ENCODE data around the gene NAV2. TPM values are rescaled to one million over a fixed set of nuclear protein-coding genes. Genes with fewer than 3 reads are reported as not detected.

NAV2 gene
- total RNA-seq, result 13.7 TPM

- peak; percentile 96 for DNase-seq
These were observed at the start of gene NAV2 for GRCh38 chr11:19712281-19713195. Gene NAV2 (plus strand): TSS chr11:19712837. CDS start chr11:19713696, 859 bp downstream.

GRCh38 chr11:19663206-19663605 is 49.4 kb upstream of the NAV2 start:
- DNase-seq, result no peak

GRCh38 chr11:19664886-19665548 is 47.6 kb upstream of the NAV2 start:
- no peak for DNase-seq

GRCh38 chr11:19666951-19667350 is 45.7 kb upstream of the NAV2 start:
- no peak for DNase-seq

GRCh38 chr11:19669511-19669910 is 43.1 kb upstream of the NAV2 start:
- DNase-seq, result no peak

GRCh38 chr11:19670030-19670791 is 42.4 kb upstream of the NAV2 start:
- DNase-seq, result no peak

- DNase-seq, result no peak
These were observed 39.9 kb upstream of the NAV2 start for GRCh38 chr11:19672586-19673206.

GRCh38 chr11:19673924-19674729 is 38.5 kb upstream of the NAV2 start:
- peak; percentile 52 for DNase-seq

- DNase-seq, result no peak
These were observed 37.8 kb upstream of the NAV2 start for GRCh38 chr11:19674836-19675235.

GRCh38 chr11:19675397-19675796 is 37.2 kb upstream of the NAV2 start:
- DNase-seq, result no peak

GRCh38 chr11:19676475-19677380 is 35.9 kb upstream of the NAV2 start:
- DNase-seq, result no peak

GRCh38 chr11:19677381-19678080 is 35.1 kb upstream of the NAV2 start:
- DNase-seq, result no peak

- peak; percentile 71 for DNase-seq
These were observed 32.4 kb upstream of the NAV2 start for GRCh38 chr11:19679952-19680828.

- no peak for DNase-seq
These were observed 31.7 kb upstream of the NAV2 start for GRCh38 chr11:19680829-19681368.

GRCh38 chr11:19683141-19683805 is 29.4 kb upstream of the NAV2 start:
- no peak for DNase-seq

- no peak for DNase-seq
These were observed 28.7 kb upstream of the NAV2 start for GRCh38 chr11:19683862-19684491.

GRCh38 chr11:19686234-19686633 is 26.4 kb upstream of the NAV2 start:
- no peak for DNase-seq

All from tongue (tissue), 2 donors.